CD4-positive, alpha-beta T cell treated with Interferon alpha-2 for 1 hour (primary cell): ENCODE data around the gene POLE4.
A peak's percentile ranks its signal among the peaks of the same experiment; 100 is the strongest.

Experiments used
- DNase-seq, 2 donors: peaks; one replicate each; pipeline ENCODE4 v3.0.0-alpha.2; 2020 to 2022

The POLE4 gene

GRCh38 chr2:75002007-75002406, 43.6 kb downstream of the POLE4 start:
- DNase-seq, result no peak

DNA sequence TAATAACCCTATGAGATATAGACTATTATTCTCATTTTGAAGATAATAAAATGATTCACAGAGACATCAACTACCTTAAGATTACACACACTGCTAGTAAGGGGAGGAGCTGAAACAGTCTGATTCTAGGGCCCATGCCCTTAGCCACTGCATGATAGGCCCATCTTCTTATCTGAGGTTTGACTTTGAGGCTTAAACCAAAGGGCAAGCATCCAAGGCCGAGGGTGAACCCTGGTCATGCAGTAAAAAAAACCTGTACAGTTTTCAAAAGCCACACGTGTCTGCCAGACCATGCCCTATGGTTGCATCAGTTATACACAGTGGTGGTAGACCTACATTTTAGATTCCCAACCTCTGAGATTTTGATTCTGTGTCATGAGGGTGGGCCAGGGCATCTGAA, 44.8 kb downstream of the POLE4 start:
- DNase-seq, result no peak

- no peak for DNase-seq
These were observed 45.3 kb downstream of the POLE4 start for GRCh38 chr2:75003773-75004172.

DNA sequence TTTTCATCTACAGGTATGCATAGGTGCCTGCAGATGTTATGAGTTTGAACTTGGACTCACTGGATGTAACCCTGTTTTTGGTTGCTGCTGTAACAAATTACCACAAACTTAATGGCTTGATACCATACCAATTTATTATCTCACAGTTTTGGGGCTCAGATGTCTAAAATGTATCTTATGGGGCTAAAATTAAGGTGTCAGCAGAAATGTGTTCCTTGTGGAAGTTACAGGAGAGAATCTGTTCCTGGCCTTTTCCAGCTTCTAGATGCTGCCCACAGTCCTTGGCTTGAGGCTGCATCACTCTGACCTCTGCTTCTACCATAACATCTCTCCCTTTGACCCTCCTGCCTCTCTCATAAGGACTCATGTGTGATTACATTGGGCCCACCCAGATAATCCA, 47.6 kb downstream of the POLE4 start:
- no peak for DNase-seq

DNA sequence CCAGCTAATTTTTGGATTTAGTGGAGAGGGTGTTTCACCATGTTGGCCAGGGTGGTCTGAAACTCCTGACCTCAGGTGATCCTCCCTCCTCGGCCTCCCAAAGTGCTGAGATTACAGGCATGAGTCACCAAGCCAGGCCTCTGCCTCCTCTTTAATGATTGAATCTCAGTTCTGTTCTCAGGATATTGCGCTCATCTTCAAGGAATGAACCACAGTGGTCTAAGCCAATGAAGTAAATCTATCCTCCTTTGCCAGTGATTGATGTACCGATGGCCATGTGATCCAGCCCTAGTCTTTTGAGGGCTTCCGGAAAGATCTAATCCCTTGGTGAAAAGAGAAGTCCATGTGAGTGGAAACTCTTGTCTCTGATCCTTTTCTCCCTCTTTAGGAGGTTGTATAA, 48.6 kb downstream of the POLE4 start:
- no peak for DNase-seq

DNA sequence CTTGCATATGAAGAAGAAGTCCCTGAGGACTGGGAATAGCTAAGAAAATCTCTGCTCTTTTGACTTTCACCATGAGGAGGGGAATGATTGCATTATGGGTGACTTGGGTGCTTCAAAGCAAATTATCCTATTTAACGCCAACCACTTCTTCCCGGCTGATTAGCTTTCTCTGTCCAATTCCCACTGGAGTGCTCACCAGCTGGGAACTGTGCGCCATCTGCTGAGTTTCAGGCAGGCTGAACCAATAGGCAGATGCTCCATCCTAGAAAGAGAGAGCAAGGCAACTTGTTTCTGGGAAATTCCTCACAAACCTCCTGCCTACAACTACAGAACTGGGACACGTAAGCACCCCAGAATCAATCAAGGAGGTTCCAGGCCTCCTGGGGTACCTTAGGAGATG, 49.4 kb downstream of the POLE4 start:
- no peak for DNase-seq

GRCh38 chr2:75010571-75010970, 52.1 kb downstream of the POLE4 start:
- no peak for DNase-seq

GRCh38 chr2:75012080-75012479, 53.6 kb downstream of the POLE4 start:
- no peak for DNase-seq

DNA sequence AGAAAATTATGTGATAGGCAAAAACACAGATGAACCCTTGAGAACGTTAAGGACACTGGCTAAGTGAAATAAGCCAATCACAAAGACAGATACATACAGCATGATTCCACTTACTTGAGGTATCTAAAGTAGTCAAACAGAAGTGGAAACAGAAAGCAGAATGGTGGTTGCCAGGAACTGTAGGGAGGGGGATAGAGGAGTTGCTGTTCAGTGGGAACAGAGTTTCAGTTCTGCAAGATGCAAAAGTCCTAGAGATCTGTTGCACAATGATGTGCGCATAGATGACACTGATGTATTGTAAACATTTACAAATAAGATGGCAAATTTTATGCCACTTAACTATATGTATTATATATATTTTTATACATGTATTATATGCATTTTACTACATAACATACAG, 59.7 kb downstream of the POLE4 start:
- DNase-seq, result peak; percentile 14 to 41
